Osteoblast (primary cell): ENCODE data around the gene CDH4. TPM values are rescaled to one million over a fixed set of nuclear protein-coding genes. Genes with fewer than 3 reads are reported as not detected.
A peak's percentile ranks its signal among the peaks of the same experiment; 100 is the strongest.

Source experiments
- DNase-seq: peaks from one replicate; pipeline ENCODE4 v3.0.0; 2011; ENCODE audit warnings: low spot score, mixed read lengths; ENCODE audit not compliant: insufficient read length; ENCODE audit errors: missing footprints
- H2AFZ ChIP-seq: 2 replicates; pipeline ENCODE4 v1.6.0; 2011; ENCODE audit warnings: mild to moderate bottlenecking, low read length
- H3K27ac ChIP-seq: 2 replicates; pipeline ENCODE4 v1.5.1; 2011; ENCODE audit warnings: mild to moderate bottlenecking, low read depth, low read length, moderate library complexity
- H3K27me3 ChIP-seq: 2 replicates; pipeline ENCODE4 v1.6.0; 2012; ENCODE audit warnings: mild to moderate bottlenecking, control low read depth, inconsistent platforms, low read length, moderate library complexity; ENCODE audit not compliant: insufficient read depth
- H3K36me3 ChIP-seq: 2 replicates; pipeline ENCODE4 v1.5.1; 2011; ENCODE audit warnings: mild to moderate bottlenecking, low read length, control low read depth, moderate library complexity; ENCODE audit not compliant: insufficient read depth
- H3K4me1 ChIP-seq: 2 replicates; pipeline ENCODE4 v1.5.1; 2011; ENCODE audit warnings: mild to moderate bottlenecking, low read length, control low read depth, moderate library complexity; ENCODE audit not compliant: insufficient read depth
- H3K4me2 ChIP-seq: 2 replicates; pipeline ENCODE4 v1.6.0; 2011; ENCODE audit warnings: mild to moderate bottlenecking, low read length; ENCODE audit not compliant: insufficient read depth
- H3K4me3 ChIP-seq: fragments of 200-600 bp; sonication (generic); 3 replicates; pipeline ENCODE4 v1.5.1; 2012; ENCODE audit warnings: mild to moderate bottlenecking, low read length, inconsistent platforms; ENCODE audit not compliant: insufficient read depth
- H3K79me2 ChIP-seq: 2 replicates; pipeline ENCODE4 v1.6.0; 2012; ENCODE audit warnings: mild to moderate bottlenecking, low read length, control low read depth, inconsistent platforms; ENCODE audit not compliant: insufficient read depth
- H3K9me3 ChIP-seq: 2 replicates; pipeline ENCODE4 v1.5.1; 2011; ENCODE audit warnings: low read depth, low read length, control low read depth
- H4K20me1 ChIP-seq: 2 replicates; pipeline ENCODE4 v1.6.0; 2012; ENCODE audit warnings: mild to moderate bottlenecking, low read length, control low read depth; ENCODE audit not compliant: insufficient read depth
- total RNA-seq: library from RNA; depleted of rRNA; stranded (reverse); fragments of >200 nt; gene quantifications from 2 replicates; pipeline ENCODE4 v1.2.3, GENCODE V29; 2012
- TF ChIP-seq, protein P1 (sequence below): IDR thresholded peaks from 2 replicates; pipeline ENCODE4 v1.5.1; 2011; ENCODE audit warnings: mild to moderate bottlenecking, low read depth, low read length, moderate library complexity; ENCODE audit errors: extremely low read depth

The CDH4 gene
- total RNA-seq, 1 donor: 1.1 TPM

DNA sequence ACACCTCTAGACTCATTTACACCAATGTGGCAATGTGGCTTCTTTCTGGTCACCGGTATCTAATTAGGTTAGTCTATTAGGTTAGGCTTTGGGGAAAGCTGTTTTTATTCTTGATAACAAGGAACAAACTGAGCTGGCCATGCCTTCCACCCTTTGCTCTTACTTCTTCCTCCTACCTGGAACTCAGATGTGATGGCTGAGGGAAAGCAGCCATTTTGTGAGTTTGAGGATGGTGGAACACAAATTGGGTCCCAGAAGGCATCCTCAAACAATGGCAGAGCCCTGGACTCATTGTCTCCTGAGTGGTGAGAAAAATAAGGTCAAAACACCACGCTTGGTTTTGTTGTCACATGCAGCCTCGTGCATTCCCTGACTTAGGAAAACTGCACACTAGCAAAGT, 7.7 kb downstream of the CDH4 start:
- Histone ChIP-seq H3K4me3 (no peak overlapping the region), H3K36me3 (no peaks in the 10 kb centered on the region), H3K4me1 (peaks cover 10% of the 10 kb centered on the region), H4K20me1 (peaks cover 2% of the 10 kb centered on the region), H3K79me2 (no peaks in the 10 kb centered on the region), H3K4me2 (no peak overlapping the region), H3K27me3 (no peaks in the 10 kb centered on the region), H3K9me3 (no peaks in the 10 kb centered on the region), H3K27ac (no peak overlapping the region), H2AFZ (no peak overlapping the region)
- TF ChIP-seq, protein P1, sequence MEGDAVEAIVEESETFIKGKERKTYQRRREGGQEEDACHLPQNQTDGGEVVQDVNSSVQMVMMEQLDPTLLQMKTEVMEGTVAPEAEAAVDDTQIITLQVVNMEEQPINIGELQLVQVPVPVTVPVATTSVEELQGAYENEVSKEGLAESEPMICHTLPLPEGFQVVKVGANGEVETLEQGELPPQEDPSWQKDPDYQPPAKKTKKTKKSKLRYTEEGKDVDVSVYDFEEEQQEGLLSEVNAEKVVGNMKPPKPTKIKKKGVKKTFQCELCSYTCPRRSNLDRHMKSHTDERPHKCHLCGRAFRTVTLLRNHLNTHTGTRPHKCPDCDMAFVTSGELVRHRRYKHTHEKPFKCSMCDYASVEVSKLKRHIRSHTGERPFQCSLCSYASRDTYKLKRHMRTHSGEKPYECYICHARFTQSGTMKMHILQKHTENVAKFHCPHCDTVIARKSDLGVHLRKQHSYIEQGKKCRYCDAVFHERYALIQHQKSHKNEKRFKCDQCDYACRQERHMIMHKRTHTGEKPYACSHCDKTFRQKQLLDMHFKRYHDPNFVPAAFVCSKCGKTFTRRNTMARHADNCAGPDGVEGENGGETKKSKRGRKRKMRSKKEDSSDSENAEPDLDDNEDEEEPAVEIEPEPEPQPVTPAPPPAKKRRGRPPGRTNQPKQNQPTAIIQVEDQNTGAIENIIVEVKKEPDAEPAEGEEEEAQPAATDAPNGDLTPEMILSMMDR: no peak
- DNase-seq: no peak

DNA sequence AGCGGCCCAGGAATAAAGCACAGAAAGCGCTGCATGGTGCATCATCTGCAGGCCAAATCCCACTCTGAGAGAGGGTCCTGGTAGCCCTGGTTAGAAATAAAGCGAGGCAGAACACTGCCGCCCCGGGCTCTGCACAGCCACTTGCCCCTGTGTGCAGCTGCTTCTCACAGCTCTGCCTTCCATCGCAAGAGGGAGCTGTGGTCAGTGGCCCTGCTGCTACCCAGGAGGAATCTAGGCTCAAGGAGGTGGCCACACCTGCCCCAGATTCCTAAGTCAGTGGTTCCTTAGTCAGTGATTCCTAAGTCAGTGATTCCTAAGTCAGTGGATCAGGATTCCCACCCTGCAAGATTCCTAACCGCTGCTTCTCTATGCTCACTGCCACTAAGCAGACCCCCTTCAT, 8.8 kb downstream of the CDH4 start:
- DNase-seq: peak; percentile 31
- H3K79me2 ChIP-seq: no peaks in the 10 kb centered on the region
- H3K4me3 ChIP-seq: no peak overlapping the region
- TF ChIP-seq, protein P1: no peak
- no peak overlapping the region for H3K27ac ChIP-seq
- H3K4me1 ChIP-seq: no peaks in the 10 kb centered on the region
- H4K20me1 ChIP-seq: peaks cover 2% of the 10 kb centered on the region
- no peaks in the 10 kb centered on the region for H3K27me3 ChIP-seq
- H2AFZ ChIP-seq: no peak overlapping the region
- H3K36me3 ChIP-seq: no peaks in the 10 kb centered on the region
- H3K9me3 ChIP-seq: no peaks in the 10 kb centered on the region
- H3K4me2 ChIP-seq: no peak overlapping the region

DNA sequence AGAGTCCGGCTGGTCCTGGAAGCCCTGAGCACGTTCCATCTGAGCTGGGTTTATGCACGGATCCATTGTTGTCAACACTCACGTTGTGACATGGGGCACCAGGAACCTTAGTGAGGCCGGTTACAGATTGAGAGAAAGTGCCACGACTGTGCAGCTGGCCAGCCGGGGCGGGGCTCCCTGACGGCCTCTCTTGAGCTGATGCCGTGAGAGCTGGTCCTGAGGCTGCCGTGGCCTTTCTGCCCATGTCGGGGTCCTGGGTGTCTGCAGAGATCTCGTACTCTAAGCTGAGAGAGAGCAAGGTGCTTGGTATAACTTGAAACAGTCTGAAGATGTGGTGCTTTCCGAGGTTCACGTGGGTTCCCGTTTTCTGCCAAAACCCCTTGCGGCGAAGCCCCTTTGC, 10.0 kb downstream of the CDH4 start:
- Histone ChIP-seq H3K4me2 (no peak overlapping the region), H3K9me3 (no peaks in the 10 kb centered on the region), H3K27ac (no peak overlapping the region), H3K36me3 (no peaks in the 10 kb centered on the region), H3K27me3 (no peaks in the 10 kb centered on the region), H3K79me2 (no peaks in the 10 kb centered on the region), H2AFZ (no peak overlapping the region), H3K4me3 (no peak overlapping the region), H4K20me1 (peaks cover 2% of the 10 kb centered on the region), H3K4me1 (no peaks in the 10 kb centered on the region)
- no peak for DNase-seq
- TF ChIP-seq, protein P1: no peak

DNA sequence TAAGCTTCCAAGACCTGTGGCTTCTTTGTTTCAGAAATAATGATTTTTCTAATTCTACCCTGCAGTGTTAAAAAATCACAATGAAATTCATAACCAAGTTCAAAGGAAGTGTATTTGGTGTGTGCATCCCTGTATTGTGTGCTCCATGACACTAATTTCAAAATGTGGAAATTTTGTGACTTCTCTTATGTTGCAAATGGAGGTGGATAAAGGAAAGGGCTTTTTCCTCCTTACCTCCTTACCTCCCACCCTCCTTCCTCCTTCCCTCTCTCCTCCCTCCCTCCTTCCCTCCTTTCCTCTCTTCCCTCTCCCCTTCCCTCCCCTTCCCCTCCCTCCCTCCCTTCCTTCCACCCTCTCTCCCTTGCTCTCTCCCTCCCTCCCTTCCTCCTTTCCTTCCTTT, 10.5 kb downstream of the CDH4 start:
- Histone ChIP-seq H3K36me3 (no peaks in the 10 kb centered on the region), H3K4me1 (no peaks in the 10 kb centered on the region), H3K4me2 (no peak overlapping the region), H2AFZ (no peak overlapping the region), H3K27me3 (no peaks in the 10 kb centered on the region), H4K20me1 (peaks cover 2% of the 10 kb centered on the region), H3K4me3 (no peak overlapping the region), H3K79me2 (no peaks in the 10 kb centered on the region), H3K9me3 (no peaks in the 10 kb centered on the region), H3K27ac (no peak overlapping the region)
- TF ChIP-seq, protein P1: no peak
- peak; percentile 63 for DNase-seq
